ENCODE measurements around the gene NPL. TPM values are rescaled to one million over a fixed set of nuclear protein-coding genes. Genes with fewer than 3 reads are reported as not detected.

Gene NPL
- total RNA-seq, 1 donor from 2014 or later, result 3.0 TPM

DNA sequence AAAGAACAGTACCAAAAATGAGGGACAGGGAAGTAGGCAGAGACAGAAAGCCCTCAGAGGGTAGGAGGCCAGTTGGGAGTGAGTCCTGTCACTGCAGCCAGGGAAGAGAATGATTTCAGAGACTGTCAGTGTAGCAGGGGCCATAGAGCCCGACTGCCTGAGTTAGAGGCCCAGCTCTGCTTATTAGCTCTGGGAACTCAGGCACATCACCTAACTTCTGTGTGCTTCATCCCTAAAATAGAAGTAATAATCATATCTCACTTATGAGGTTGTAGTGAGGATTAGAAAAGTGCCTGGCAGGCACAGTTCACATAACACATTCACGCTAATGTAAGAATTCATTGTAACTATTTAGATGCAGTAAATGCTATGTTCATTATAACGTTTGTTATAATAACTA is 18.3 kb downstream of the NPL start:
- H3K27me3 Mint-ChIP-seq (ENCODE audit: low read depth), result no peaks in the 10 kb centered on the region
- no peak for DNase-seq (ENCODE audit: low spot score)
- no peaks in the 10 kb centered on the region for H3K4me1 Mint-ChIP-seq (ENCODE audit: low read depth)

DNA sequence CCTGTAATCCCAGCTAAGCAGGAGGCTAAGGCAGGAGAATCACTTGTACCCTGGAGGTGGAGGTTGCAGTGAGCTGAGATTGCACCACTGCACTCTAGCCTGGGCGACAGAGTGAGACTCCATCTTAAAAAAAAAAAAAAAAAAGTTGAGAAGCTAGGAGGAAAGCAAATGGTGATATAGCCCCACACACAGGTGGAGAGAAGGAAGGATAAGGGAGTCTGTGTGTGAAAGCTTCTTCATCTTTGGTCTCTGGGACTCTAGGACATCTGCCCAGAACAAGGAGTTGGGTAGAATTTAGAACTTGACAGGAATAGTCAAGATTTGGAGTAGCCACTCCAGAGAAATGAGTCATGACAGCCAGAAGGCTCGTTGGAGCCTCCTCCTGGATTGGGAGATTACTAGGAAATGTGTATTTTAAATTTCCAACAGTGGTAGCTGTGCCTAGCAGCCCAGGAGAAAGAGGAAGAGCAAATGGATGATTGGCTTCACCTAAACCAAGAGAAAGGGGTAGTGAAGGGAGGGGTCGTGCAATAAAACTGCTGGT is 19.9 kb downstream of the NPL start:
- no peaks in the 10 kb centered on the region for H3K27me3 Mint-ChIP-seq (ENCODE audit: low read depth)
- no peak overlapping the region for H3K4me3 Mint-ChIP-seq (ENCODE audit: low read depth)
- intact Hi-C loops (cut with micrococcal nuclease), result no loop called here
- no peaks in the 10 kb centered on the region for H3K36me3 Mint-ChIP-seq (ENCODE audit: low read depth)
- no peaks in the 10 kb centered on the region for H3K4me1 Mint-ChIP-seq (ENCODE audit: low read depth)
- no peak for DNase-seq (ENCODE audit: low spot score)
- H3K27ac Mint-ChIP-seq, result no peak overlapping the region
- H3K9me3 Mint-ChIP-seq, result no peaks in the 10 kb centered on the region

More for the DNA sequence above, 18.3 kb downstream of the NPL start:
- Mint-ChIP-seq H3K4me3 (ENCODE audit: low read depth) (no peak overlapping the region), H3K27ac (no peak overlapping the region), H3K9me3 (no peaks in the 10 kb centered on the region), H3K36me3 (ENCODE audit: low read depth) (no peaks in the 10 kb centered on the region)
- intact Hi-C loops (cut with micrococcal nuclease), result no loop called here

DNA sequence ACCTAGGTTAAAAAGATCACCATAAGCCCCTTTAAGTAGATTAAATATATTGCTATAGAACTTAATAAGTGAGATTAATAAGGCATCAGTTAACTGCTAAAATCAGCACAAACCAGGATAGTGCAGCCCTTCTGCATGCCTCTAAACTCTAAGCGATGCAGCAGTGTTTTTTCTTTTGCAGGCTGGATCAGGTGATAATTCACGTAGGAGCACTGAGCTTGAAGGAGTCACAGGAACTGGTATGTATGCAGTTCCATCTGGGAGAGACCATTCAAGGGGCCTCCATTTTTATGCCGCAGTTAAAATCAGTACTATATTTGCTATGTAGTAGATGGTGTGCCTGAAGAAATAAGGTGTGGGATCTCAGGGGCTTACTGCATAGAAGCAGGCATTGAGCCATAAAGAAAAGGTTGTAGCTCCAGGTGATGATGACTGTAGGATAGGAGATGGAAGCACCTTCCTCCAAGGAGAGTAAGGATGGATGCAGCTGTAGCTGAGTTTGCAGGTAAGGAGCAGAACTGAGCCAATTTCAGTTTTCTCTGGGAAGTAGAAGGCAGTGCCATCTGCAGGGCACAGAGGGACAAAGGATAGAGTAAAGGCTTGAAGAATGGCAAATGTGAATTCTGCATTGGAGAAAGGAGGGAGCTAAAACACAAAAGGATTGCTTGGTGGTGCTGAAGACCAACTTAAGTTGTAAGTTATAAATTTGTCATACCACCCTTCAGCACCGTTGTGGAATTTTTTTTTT is 22.6 kb downstream of the NPL start:
- Mint-ChIP-seq H3K9me3 (no peaks in the 10 kb centered on the region), H3K4me1 (ENCODE audit: low read depth) (no peaks in the 10 kb centered on the region), H3K27me3 (ENCODE audit: low read depth) (no peaks in the 10 kb centered on the region), H3K4me3 (ENCODE audit: low read depth) (no peak overlapping the region), H3K36me3 (ENCODE audit: low read depth) (no peaks in the 10 kb centered on the region), H3K27ac (no peak overlapping the region)
- no peak for DNase-seq (ENCODE audit: low spot score)
- intact Hi-C loops (cut with micrococcal nuclease), result no loop called here

GRCh38 chr1:182816863-182817262 is 27.3 kb downstream of the NPL start:
- no peaks in the 10 kb centered on the region for H3K4me1 Mint-ChIP-seq (ENCODE audit: low read depth)
- no peaks in the 10 kb centered on the region for H3K9me3 Mint-ChIP-seq
- intact Hi-C loops (cut with micrococcal nuclease), result no loop called here
- H3K4me3 Mint-ChIP-seq (ENCODE audit: low read depth), result no peak overlapping the region
- DNase-seq (ENCODE audit: low spot score), result no peak
- no peaks in the 10 kb centered on the region for H3K36me3 Mint-ChIP-seq (ENCODE audit: low read depth)
- no peak overlapping the region for H3K27ac Mint-ChIP-seq
- H3K27me3 Mint-ChIP-seq (ENCODE audit: low read depth), result no peaks in the 10 kb centered on the region

DNA sequence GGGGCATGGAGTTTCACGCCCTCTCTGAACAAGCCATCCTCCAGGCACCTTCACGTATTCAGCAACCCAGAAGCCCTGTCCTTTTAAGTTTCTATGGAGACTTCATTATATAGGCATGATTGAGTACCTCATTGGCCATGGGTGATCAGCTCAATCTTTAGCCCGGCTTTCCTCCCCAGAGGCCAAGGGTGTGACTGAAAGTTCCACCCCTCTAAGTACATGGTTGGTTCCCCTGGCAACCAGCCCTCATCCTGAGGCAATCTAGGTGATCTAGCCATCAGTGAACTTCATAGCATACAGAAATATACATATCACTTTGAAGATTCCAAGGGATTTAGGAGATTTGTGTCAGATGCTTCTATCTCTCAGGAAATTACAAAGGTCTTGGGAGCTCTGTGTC is 28.2 kb downstream of the NPL start:
- intact Hi-C loops (cut with micrococcal nuclease), result no loop called here
- Mint-ChIP-seq H3K4me1 (ENCODE audit: low read depth) (no peaks in the 10 kb centered on the region), H3K27me3 (ENCODE audit: low read depth) (no peaks in the 10 kb centered on the region), H3K27ac (no peak overlapping the region), H3K9me3 (no peaks in the 10 kb centered on the region), H3K36me3 (ENCODE audit: low read depth) (no peaks in the 10 kb centered on the region), H3K4me3 (ENCODE audit: low read depth) (no peak overlapping the region)
- no peak for DNase-seq (ENCODE audit: low spot score)

- no peaks in the 10 kb centered on the region for H3K4me1 Mint-ChIP-seq (ENCODE audit: low read depth)
- H3K4me3 Mint-ChIP-seq (ENCODE audit: low read depth), result no peak overlapping the region
- no peaks in the 10 kb centered on the region for H3K9me3 Mint-ChIP-seq
- H3K27me3 Mint-ChIP-seq (ENCODE audit: low read depth), result peaks cover 2% of the 10 kb centered on the region
- no peak overlapping the region for H3K27ac Mint-ChIP-seq
- no peak for DNase-seq (ENCODE audit: low spot score)
- H3K36me3 Mint-ChIP-seq (ENCODE audit: low read depth), result no peaks in the 10 kb centered on the region
- intact Hi-C loops (cut with micrococcal nuclease), result no loop called here
Measured at GRCh38 chr1:182823220-182823619, 33.6 kb downstream of the NPL start.

DNA sequence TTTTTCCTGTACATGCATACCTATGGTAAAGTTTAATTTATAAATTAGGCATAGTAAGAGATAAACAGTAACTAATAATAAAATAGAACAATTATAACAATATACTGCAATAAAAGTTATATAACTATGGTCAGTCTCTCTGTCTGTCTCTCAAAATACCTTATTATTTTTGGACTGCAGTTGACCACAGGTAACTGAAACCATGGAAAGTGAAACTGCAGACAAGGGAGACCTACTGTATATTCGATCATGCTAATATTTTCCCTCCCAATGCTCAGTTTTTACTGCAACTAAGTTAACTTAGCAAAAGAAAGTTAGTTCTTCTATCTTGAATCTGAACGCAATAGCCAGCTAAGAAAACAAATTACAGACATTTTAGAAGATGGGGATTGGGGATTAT is 37.3 kb downstream of the NPL start:
- H3K4me3 Mint-ChIP-seq (ENCODE audit: low read depth), result no peak overlapping the region
- no peak for DNase-seq (ENCODE audit: low spot score)
- H3K4me1 Mint-ChIP-seq (ENCODE audit: low read depth), result peaks cover 5% of the 10 kb centered on the region
- intact Hi-C loops (cut with micrococcal nuclease), result no loop called here
- H3K27me3 Mint-ChIP-seq (ENCODE audit: low read depth), result peaks cover 7% of the 10 kb centered on the region
- no peaks in the 10 kb centered on the region for H3K9me3 Mint-ChIP-seq
- no peak overlapping the region for H3K27ac Mint-ChIP-seq
- H3K36me3 Mint-ChIP-seq (ENCODE audit: low read depth), result no peaks in the 10 kb centered on the region

DNA sequence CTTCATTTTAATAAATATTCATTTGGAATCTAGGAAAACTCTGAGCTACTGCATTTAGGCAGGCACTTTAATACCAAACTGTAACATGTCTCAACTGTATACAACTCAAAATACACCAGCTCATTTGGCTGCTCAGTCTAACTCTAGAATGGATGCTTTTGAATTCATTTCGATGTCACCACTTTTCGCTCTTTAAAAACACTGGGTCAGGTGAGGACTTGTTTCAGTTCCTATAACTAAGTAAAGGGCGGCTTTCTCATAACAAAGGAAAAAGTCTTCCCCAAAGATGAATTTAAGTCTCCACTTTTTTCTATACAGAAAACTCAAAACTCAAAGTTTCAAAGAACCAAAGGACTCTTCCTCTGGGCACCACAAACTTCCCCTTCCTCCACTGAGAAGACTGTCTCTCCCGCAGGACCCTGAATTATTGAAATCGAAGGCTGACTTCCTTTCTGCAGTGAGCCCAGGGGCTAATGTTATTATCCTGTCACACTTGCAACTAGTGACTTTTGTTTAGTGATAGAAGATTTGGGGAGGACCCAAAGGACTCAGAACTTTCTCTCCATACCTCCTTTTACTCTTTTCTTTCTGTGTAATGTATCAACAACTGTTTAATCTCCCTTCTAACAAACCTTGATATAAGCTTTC is 39.8 kb downstream of the NPL start:
- no peak overlapping the region for H3K4me3 Mint-ChIP-seq (ENCODE audit: low read depth)
- intact Hi-C loops (cut with micrococcal nuclease), result no loop called here
- no peaks in the 10 kb centered on the region for H3K36me3 Mint-ChIP-seq (ENCODE audit: low read depth)
- no peak overlapping the region for H3K27ac Mint-ChIP-seq
- peaks cover 16% of the 10 kb centered on the region for H3K27me3 Mint-ChIP-seq (ENCODE audit: low read depth)
- no peak for DNase-seq (ENCODE audit: low spot score)
- peaks cover 5% of the 10 kb centered on the region for H3K4me1 Mint-ChIP-seq (ENCODE audit: low read depth)
- H3K9me3 Mint-ChIP-seq, result no peaks in the 10 kb centered on the region

DNA sequence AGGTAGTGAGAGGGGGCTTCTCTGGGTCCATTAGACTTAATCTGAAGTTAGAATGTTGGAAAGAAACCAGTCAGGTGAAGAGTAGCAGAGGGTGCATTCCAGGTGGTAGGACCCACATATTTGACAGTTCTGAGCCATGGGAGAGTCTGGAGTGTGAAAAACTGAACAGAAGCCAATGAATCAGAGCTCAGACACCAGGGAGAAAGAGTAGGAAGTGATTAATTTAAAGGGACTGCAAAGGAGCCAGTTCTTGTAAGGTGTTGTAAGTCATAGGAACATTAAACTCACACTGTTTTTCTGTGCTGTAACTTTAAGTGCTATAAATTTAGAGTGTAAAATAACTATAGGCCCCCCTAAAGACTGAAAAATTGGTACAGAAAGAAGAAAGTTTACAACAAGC is 43.7 kb downstream of the NPL start:
- peaks cover 14% of the 10 kb centered on the region for H3K27me3 Mint-ChIP-seq (ENCODE audit: low read depth)
- H3K27ac Mint-ChIP-seq, result no peak overlapping the region
- H3K4me3 Mint-ChIP-seq (ENCODE audit: low read depth), result no peak overlapping the region
- H3K4me1 Mint-ChIP-seq (ENCODE audit: low read depth), result peaks cover 5% of the 10 kb centered on the region
- intact Hi-C loops (cut with micrococcal nuclease), result no loop called here
- no peaks in the 10 kb centered on the region for H3K36me3 Mint-ChIP-seq (ENCODE audit: low read depth)
- H3K9me3 Mint-ChIP-seq, result no peaks in the 10 kb centered on the region
- DNase-seq (ENCODE audit: low spot score), result no peak

DNA sequence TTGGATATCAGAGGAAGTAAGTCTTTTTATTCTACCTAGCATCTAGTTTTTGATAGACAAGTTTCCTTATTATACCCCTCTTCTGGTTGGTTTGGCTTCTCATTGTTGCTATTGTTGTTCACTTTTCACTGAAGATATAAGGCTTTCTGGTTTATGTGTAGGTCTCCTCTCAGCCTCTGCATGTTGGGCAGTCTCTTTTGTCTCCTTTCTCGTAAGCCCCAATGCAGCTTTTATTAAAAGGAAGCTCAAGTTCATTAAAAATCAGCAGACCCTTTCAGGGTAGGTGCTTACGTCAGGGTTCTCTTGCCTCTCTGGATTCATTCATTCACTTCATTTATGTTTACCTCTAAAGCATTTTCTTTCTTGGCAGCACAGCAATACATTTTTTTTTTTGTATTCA is 44.8 kb downstream of the NPL start:
- intact Hi-C loops (cut with micrococcal nuclease), result no loop called here
- Mint-ChIP-seq H3K9me3 (no peaks in the 10 kb centered on the region), H3K4me1 (ENCODE audit: low read depth) (peaks cover 8% of the 10 kb centered on the region), H3K27ac (no peak overlapping the region), H3K36me3 (ENCODE audit: low read depth) (no peaks in the 10 kb centered on the region), H3K4me3 (ENCODE audit: low read depth) (no peak overlapping the region), H3K27me3 (ENCODE audit: low read depth) (peaks cover 11% of the 10 kb centered on the region)
- no peak for DNase-seq (ENCODE audit: low spot score)

GRCh38 chr1:182835806-182836205 is 46.2 kb downstream of the NPL start:
- no peak for DNase-seq (ENCODE audit: low spot score)
- peaks cover 8% of the 10 kb centered on the region for H3K4me1 Mint-ChIP-seq (ENCODE audit: low read depth)
- no peak overlapping the region for H3K4me3 Mint-ChIP-seq (ENCODE audit: low read depth)
- no peak overlapping the region for H3K27ac Mint-ChIP-seq
- intact Hi-C loops (cut with micrococcal nuclease), result loop anchor here (5.0 kb wide), 1 partner anchor 219 kb away; no protein-coding TSS in a partner anchor
- H3K36me3 Mint-ChIP-seq (ENCODE audit: low read depth), result peaks cover 12% of the 10 kb centered on the region
- H3K9me3 Mint-ChIP-seq, result no peaks in the 10 kb centered on the region
- H3K27me3 Mint-ChIP-seq (ENCODE audit: low read depth), result peaks cover 9% of the 10 kb centered on the region

- peak within 1 kb of the TSS; percentile 96 for H3K4me3 Mint-ChIP-seq (ENCODE audit: low read depth)
- H3K36me3 Mint-ChIP-seq (ENCODE audit: low read depth), result peaks cover 46% of the 10 kb centered on the region
- intact Hi-C loops (cut with micrococcal nuclease), result loop anchor here (1.0 to 10.0 kb wide), 7 partner anchors 17 to 795 kb away; partner anchors contain the start of genes ARPC5, NPL and SMG7
- no peaks in the 10 kb centered on the region for H3K9me3 Mint-ChIP-seq
- peak; percentile 93 for DNase-seq (ENCODE audit: low spot score)
- peaks cover under 1% of the 10 kb centered on the region for H3K27me3 Mint-ChIP-seq (ENCODE audit: low read depth)
- H3K4me1 Mint-ChIP-seq (ENCODE audit: low read depth), result peaks cover 41% of the 10 kb centered on the region
- H3K27ac Mint-ChIP-seq, result peak within 1 kb of the TSS; percentile 98
Measured at GRCh38 chr1:182839209-182840066, 49.9 kb downstream of the NPL start, which contains the start of gene DHX9. Gene DHX9, plus strand, starts transcription at chr1:182839347. Its CDS starts 3,220 bp downstream, at chr1:182842567.

All from activated T-helper 2 cell treated with anti-CD3 and anti-CD28 coated beads, Interferon-gamma antibody, Interleukin-2, Interleukin-4, amounts not matched to agents 10 μg/mL and 5 μg/mL and 100 μg/mL, durations not matched to agents 14 hours and 24 hours and 36 hours (primary cell).